Cardiac fibroblast (primary cell): ENCODE results near the gene MC1R.
A peak's percentile ranks its signal among the peaks of the same experiment; 100 is the strongest.

Source experiments
- DNase-seq, 2 donors: peaks; one replicate each; pipeline versions ENCODE4 v3.0.0 to v3.0.0-alpha.2; 2010; ENCODE audit warnings: low read depth in 2 of 2
- H3K4me3 ChIP-seq, 2 donors: replicated peaks in 1 of 2; 1 replicate in 1 of 2; 2 replicates in 1 of 2; pipeline ENCODE4 v1.5.1; 2011; ENCODE audit warnings: low read depth in 2 of 2, low read length in 2 of 2, mild to moderate bottlenecking in 2 of 2, moderate library complexity in 1 of 2
- TF ChIP-seq, protein P1 (sequence below): IDR thresholded peaks from one replicate; pipeline ENCODE4 v1.5.1; 2011; ENCODE audit warnings: low read depth, mild to moderate bottlenecking, low read length, inconsistent platforms

Gene MC1R

GRCh38 chr16:89905511-89906139 is 13.0 kb upstream of the MC1R start:
- no peak overlapping the region for H3K4me3 ChIP-seq
- peak in 1 of 2 donors; percentile 40 for DNase-seq
- TF ChIP-seq, protein P1, sequence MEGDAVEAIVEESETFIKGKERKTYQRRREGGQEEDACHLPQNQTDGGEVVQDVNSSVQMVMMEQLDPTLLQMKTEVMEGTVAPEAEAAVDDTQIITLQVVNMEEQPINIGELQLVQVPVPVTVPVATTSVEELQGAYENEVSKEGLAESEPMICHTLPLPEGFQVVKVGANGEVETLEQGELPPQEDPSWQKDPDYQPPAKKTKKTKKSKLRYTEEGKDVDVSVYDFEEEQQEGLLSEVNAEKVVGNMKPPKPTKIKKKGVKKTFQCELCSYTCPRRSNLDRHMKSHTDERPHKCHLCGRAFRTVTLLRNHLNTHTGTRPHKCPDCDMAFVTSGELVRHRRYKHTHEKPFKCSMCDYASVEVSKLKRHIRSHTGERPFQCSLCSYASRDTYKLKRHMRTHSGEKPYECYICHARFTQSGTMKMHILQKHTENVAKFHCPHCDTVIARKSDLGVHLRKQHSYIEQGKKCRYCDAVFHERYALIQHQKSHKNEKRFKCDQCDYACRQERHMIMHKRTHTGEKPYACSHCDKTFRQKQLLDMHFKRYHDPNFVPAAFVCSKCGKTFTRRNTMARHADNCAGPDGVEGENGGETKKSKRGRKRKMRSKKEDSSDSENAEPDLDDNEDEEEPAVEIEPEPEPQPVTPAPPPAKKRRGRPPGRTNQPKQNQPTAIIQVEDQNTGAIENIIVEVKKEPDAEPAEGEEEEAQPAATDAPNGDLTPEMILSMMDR: no peak

DNA sequence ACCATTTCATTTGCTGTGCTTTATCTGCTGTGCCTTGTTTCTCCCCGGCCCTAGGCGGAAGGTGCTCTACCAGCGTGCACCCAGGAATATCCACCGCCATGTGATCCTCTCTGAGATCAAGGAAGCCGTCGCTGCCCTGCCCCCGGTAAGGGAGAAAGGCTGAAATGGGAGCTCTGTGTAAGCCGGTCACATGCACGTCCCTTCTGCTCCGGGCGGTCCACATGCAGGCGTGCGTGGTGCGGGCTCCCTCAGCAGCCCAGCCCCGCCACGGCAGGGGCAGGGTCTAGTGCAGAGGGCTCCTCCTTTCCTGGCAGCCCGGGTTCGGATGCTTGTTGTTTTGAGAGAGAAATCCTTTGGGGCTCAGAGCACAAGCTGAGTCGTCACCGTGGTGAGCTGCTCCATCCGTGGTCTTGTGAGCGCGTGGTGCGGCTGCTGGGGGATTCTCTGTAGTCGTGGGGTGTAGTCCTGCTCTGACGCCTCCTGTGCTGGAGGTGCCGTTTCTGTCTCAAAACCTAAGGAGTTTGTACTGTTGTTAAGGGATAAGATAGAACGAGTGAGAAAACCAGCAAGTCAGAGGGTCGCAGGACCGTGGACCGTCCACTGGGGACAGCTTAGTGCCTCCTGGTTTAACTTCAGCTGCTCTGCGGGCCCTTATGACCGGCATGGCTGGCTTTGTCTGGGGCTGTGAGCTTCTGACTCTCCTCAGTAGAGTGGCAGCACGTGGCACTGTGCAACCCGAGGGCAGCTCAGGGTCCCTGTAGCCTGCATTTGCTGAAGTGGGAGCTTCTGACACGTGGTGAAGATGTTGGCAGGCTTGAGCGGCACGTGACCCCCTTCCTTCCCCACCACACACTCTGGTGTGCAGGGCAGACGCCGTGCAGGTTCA is 12.3 kb upstream of the MC1R start:
- H3K4me3 ChIP-seq: no peak overlapping the region
- TF ChIP-seq, protein P1: no peak
- no peak for DNase-seq

- TF ChIP-seq, protein P1: no peak
- no peak overlapping the region for H3K4me3 ChIP-seq
- no peak for DNase-seq
These were observed 11.4 kb upstream of the MC1R start for GRCh38 chr16:89907055-89907814.

- no peak for DNase-seq
- H3K4me3 ChIP-seq: no peak overlapping the region
- TF ChIP-seq, protein P1: no peak
These were observed 10.4 kb upstream of the MC1R start for GRCh38 chr16:89908236-89908635.

DNA sequence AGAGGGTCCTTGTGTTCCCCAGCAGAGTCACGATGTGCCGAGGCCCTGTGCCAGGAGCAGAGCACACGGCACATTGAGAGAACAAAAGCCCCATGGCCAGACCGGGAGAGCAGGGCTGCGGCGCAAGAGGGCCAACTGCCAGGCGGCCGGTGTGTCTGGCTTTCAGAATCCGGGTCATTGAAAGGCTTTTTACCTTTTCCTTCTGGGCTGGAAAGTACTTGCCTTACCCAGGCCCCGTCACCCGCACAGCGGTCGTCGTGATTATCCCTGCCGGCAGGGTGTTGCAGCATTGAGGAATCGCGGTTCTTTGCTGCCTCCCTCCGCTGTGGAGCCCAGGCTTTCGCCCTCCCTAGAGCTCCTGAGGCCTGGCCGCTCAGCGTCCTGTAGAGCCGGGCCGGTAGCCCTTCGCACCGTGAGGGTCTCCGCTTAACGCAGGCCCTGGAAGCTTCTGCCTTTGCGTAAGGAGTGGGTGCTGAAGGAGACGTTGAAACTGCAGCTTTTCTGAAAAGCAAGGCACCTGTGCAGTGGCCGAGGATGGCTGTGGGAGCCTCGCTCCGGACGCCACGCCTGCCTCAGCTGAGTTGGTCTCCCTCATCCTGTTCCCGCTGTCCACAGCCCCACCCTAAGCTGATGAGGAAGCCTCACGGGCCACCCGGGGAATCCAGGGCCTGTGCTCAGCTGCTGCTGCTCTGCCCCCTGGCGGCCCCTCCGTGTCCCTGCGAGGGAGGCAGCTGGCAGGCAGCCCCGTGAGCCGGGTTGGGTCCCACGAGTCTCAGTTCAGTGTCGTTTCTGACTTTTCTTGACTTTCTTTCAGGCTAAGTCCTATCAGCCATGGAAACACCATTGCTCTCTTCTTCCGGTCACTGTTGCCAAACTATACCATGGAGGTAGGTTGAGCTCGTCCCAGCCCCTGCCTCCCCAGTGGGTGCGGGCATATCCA is 8.6 kb upstream of the MC1R start:
- DNase-seq: peak; percentile 82 to 87
- TF ChIP-seq, protein P1: peak; percentile 98
- H3K4me3 ChIP-seq: no peak overlapping the region
